Right cardiac atrium (tissue), 5 donors: Measurements from ENCODE around the gene MAP1B. TPM values are rescaled to one million over a fixed set of nuclear protein-coding genes. Genes with fewer than 3 reads are reported as not detected.
"Not testable (repeated sequence)": the region's sequence is repeated elsewhere in the genome, so short reads cannot be mapped to it uniquely, and the experiment has no call there.

Experiments used
- ATAC-seq, 2 donors: fragments of 200-7000 bp; cut with Tn5 transposase; one replicate each; pipeline versions ENCODE4 v1.8.0 to v1.9.1; 2020; ENCODE audit warnings: moderate library complexity in 2 of 2, mild to moderate bottlenecking in 1 of 2
- DNase-seq, 3 donors: peaks; one replicate each; pipeline ENCODE4 v3.0.0-alpha.2; 2020
- H3K27ac ChIP-seq: one replicate; pipeline ENCODE4 v1.5.1; 2013; ENCODE audit warnings: mild to moderate bottlenecking, low read length, control low read depth, moderate library complexity
- H3K27me3 ChIP-seq: one replicate; pipeline ENCODE4 v1.6.1; 2013; ENCODE audit not compliant: control insufficient read depth, insufficient read depth
- H3K4me1 ChIP-seq: one replicate; pipeline ENCODE4 v1.6.1; 2013; ENCODE audit warnings: low read length; ENCODE audit not compliant: control insufficient read depth, insufficient read depth
- H3K4me3 ChIP-seq: one replicate; pipeline ENCODE4 v1.5.1; 2013; ENCODE audit warnings: low read length, control low read depth
- H3K9me3 ChIP-seq: one replicate; pipeline ENCODE4 v1.6.1; 2013; ENCODE audit warnings: low read length; ENCODE audit not compliant: control insufficient read depth
- WGBS: extraction: QIAGEN DNeasy Blood & Tissue Kit; methylation state at CpG from one replicate; pipeline ENCODE4 v1.1.7; 2013; 5-methylcytosine and 5-hydroxymethylcytosine counted together
- intact Hi-C, 4 donors: fragments of 100-400 bp; cut with DNase I; formaldehyde crosslinking; loops; one replicate each; pipeline versions ENCODE4 v1.11.0 to v1.14.0; 2022 to 2023
- polyA plus RNA-seq: library from polyadenylated mRNA; stranded (reverse); fragments of 200-250 nt; gene quantifications from one replicate; pipeline ENCODE4 v1.2.3, GENCODE V29; 2013
- total RNA-seq, 4 donors: library from RNA; stranded (reverse); fragmentation: NEBNext Ultra II Directional; extraction: Animal tissue kit (Norgen Biotek cat#: 25700); gene quantifications; one replicate each; pipeline ENCODE4 v1.2.1, GENCODE V29; 2021
- donor health status: healthy with polysubstance abuse.
- donor health status: DM: no; HTN: yes; CAD: no.
- donor health status: DM: no; HTN: no; CAD: no.
- donor health status: DM: no; HTN: yes; CAD: no; lungs with severe emphysema.
- donor health status: DM: yes; HTN: yes; CAD: no.

The MAP1B gene
- total and polyA plus RNA-seq, 5 donors = 19.7 to 196 (median 94.9) TPM

DNA sequence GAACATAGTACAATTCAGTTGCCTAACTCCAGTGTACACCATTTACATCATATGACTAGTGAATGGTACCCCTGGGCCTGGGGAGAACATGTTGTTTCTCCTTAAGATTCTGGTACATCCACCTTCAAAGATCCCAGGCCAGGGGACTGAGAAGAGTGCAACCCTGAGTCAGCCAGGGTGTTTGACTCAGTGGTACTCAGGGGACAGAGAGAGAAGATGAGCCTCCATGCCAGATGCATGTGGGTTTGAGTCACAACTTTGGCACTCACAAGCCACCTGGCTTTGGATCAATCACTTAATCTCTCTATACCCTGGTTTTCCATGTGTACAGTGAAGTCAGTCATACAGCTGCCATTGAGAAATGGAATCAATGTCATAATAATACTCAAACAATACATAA lies 53.7 kb downstream of the MAP1B start:
- Histone ChIP-seq H3K27ac (no peak overlapping the region), H3K27me3 (no peaks in the 10 kb centered on the region), H3K4me1 (peaks cover 8% of the 10 kb centered on the region), H3K4me3 (no peak overlapping the region), H3K9me3 (no peaks in the 10 kb centered on the region)
- intact Hi-C loops = no loop called here
- ATAC-seq (no peak), DNase-seq (no peak)

DNA sequence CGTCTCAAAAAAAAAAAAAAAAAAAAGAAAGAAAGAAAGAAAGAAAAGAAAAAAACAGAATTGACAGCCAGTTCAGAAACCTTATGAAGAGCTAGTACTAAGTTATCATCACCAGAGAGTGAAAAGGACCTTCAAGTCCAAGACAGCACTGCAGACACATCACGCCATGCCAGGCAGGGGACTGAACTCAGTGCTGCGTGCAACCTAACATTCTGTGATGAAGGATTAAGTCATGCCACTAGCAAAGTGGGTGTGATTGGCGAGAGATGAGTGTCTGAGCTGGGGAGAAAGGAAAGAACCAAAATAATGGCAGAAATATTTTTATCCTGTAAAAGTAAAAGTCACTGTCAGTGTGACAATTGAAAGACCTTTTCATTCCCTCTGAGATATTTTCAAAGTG lies 54.7 kb downstream of the MAP1B start:
- no peaks in the 10 kb centered on the region for H3K9me3 ChIP-seq
- no peak for ATAC-seq
- intact Hi-C loops = no loop called here
- no peaks in the 10 kb centered on the region for H3K27me3 ChIP-seq
- no peak for DNase-seq
- peaks cover 11% of the 10 kb centered on the region for H3K4me1 ChIP-seq
- no peak overlapping the region for H3K27ac ChIP-seq
- H3K4me3 ChIP-seq = no peak overlapping the region
- 79% methylated on average over 4 of the region's 4 CpGs for WGBS

DNA sequence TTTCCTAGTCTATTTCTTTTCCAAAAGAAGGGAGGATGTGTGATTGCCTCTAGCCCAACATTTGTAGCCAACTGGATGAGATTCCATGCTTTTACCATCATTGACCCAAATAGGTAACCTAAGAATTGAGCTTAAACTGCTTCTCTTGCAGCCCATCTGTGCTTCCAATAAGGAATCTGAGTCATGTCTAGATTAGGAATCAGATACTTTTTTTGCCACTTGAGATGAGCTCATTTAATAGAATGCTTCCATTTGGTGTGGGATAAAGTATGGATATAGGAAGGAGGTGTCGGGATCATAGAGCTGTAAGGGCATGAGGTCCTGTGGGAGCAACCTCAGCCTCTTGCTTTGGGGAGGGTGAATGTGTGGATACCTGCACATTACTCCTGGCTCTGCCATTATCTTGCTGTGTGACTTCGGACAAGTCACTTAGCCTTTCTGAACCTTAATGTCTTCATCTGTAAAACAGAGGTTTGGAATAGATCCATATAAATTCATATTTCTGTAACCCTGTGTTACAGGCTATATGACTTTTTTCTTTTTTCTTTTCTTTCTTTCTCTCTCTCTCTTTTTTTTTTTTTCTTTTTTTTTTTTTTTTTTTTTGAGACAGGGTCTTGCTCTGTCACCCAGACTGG lies 56.2 kb downstream of the MAP1B start:
- Histone ChIP-seq H3K4me1 (peaks cover 11% of the 10 kb centered on the region), H3K4me3 (no peak overlapping the region), H3K27ac (no peak overlapping the region), H3K9me3 (no peaks in the 10 kb centered on the region), H3K27me3 (no peaks in the 10 kb centered on the region)
- ATAC-seq = no peak
- WGBS = 96% methylated on average over 2 of the region's 2 CpGs
- intact Hi-C loops = no loop called here
- no peak for DNase-seq

DNA sequence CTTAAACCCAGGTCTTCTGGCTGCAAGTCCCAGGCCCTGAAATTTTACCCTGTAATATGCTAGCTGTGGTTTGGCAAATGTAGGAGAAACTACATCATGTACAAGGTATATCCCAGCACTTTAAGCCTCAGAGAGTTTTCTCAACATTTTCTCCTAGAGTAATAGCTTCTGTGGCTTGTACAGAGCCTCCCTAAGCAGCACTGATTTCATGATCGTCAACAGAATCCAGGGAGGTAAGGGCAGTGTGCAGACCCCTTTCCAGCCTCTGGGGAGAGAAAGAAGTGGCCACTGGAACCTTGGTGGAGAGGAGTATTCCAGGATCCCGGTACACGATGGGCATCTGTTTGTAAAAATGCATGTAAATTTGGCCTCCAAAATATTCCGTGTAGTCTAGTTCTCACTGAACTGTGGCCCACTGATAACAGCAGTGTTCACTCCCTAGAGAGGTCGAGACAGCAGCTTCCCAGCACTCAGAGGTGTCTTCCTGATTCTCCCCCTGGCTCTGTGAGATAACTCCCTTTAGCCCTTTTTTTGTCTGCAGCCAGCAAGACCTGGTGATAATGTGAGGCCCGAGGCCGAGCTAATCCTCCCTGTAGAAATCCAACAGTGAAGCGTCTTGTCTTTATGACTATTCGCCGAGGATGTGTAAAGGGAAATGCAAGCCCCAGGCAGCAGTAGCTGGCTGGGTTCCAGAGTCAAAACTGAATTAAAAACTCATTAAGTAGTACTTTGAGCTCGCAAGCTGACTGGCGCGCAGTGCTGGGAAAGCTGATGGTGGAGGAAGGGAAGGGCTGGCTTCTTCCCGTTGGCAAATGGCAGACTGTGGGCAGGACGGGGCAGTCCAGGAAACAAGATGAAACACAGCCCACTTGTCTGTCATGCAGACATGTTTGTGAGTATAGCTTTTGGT lies 59.0 kb downstream of the MAP1B start:
- DNase-seq (peak; percentile 63 to 83 (median 82)), ATAC-seq (peak; percentile 85 to 89)
- intact Hi-C loops = no loop called here
- Histone ChIP-seq H3K4me1 (peaks cover 11% of the 10 kb centered on the region), H3K27ac (peak overlapping the region; percentile 75), H3K9me3 (no peaks in the 10 kb centered on the region), H3K27me3 (no peaks in the 10 kb centered on the region), H3K4me3 (peak overlapping the region; percentile 37)
- 8% methylated on average over 15 of the region's 15 CpGs for WGBS

DNA sequence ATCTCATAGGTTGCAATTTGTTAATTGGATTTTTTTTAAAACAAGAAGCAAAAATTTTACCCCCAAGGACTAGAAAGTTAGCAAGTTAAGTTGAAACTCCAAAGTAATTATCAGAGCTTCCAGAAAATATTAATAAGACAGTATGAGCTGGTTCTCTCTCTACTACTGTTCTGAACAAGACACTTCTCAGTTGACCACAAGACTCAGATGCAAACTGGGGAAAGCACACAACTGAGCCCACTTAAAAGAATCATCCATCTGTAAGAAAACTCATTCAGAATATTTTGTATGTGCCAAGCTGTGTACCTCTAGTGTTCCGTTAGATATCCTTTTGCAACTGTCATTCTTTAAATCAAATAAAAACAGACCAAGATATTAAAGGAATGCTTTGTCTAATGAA lies 60.0 kb downstream of the MAP1B start:
- WGBS = 70% methylated on average over 1 of the region's 1 CpG
- DNase-seq (no peak), ATAC-seq (no peak)
- Histone ChIP-seq H3K27me3 (no peaks in the 10 kb centered on the region), H3K9me3 (no peaks in the 10 kb centered on the region), H3K27ac (no peak overlapping the region), H3K4me3 (no peak overlapping the region), H3K4me1 (peaks cover 11% of the 10 kb centered on the region)
- intact Hi-C loops = no loop called here

DNA sequence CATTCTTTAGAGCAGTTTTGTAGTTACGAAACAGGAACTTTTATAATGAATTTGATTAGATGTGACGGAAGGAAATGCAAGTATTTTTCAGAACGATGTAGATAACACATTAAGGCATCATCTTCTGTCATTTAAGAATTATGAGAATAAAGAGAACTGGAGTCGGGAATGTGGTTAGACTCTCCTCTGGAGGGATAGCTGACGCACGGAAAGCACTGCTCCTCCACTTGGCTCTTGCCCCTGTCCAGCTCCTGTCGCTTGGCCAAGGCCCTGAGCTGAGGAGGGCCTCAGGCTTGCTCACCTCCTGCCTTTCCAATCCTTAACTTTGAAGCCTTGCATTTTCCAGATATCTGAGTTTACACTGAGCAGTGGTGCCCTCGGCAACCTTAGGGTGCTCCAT lies 60.5 kb downstream of the MAP1B start:
- H3K4me1 ChIP-seq = peaks cover 11% of the 10 kb centered on the region
- WGBS = 39% methylated on average over 8 of the region's 8 CpGs
- no peak overlapping the region for H3K4me3 ChIP-seq
- DNase-seq (peak; percentile 69 to 85 (median 75)), ATAC-seq (peak; percentile 73 to 85)
- intact Hi-C loops = no loop called here
- no peaks in the 10 kb centered on the region for H3K27me3 ChIP-seq
- no peaks in the 10 kb centered on the region for H3K9me3 ChIP-seq
- H3K27ac ChIP-seq = peak overlapping the region; percentile 66

DNA sequence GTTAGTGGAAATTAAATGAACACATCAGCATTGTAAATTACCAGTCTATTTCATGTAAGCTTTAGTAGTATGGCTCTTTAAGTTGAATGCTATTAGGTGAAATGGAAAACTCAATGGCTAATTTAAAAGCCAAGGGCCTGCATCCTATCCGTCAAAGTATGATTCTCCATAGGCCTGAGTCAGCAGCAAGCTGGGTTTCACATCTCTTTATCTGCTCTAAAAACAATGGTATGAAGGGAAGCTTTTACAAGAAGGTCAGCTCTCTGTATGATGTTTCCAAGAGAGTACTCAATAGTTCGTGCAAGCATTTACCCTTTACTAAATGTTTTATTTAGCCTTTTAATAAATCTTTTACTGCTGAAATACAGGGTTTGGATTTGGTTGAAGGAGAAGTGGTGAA lies 62.8 kb downstream of the MAP1B start:
- Histone ChIP-seq H3K27ac (no peak overlapping the region), H3K4me1 (peaks cover 7% of the 10 kb centered on the region), H3K27me3 (no peaks in the 10 kb centered on the region), H3K9me3 (no peaks in the 10 kb centered on the region), H3K4me3 (no peak overlapping the region)
- DNase-seq (no peak), ATAC-seq (no peak)
- WGBS = 68% methylated on average over 2 of the region's 2 CpGs
- intact Hi-C loops = no loop called here

DNA sequence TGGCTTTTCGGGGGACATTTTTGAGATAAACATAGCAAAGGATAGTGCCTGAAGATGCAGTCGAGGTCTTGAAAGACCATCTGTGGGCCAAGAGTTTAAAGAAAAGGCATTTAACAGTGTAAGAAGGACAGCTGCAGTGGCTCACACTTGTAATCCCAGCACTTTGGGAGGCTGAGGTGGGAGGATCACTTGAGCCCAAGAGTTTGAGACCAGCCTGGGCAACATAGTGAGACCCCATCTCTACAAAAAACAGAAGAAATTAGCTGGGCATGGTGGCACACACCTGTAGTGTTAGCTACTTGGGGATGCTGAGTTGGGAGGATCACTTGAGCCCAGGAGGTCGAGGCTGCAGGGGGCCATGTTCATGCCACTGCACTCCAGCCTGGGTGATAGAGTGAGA lies 63.9 kb downstream of the MAP1B start:
- H3K27ac ChIP-seq, H3K4me1 ChIP-seq, H3K27me3 ChIP-seq, H3K4me3 ChIP-seq, ATAC-seq, intact Hi-C loops, H3K9me3 ChIP-seq, DNase-seq: not testable (repeated sequence)
- WGBS = 92% methylated on average over 3 of the region's 3 CpGs

DNA sequence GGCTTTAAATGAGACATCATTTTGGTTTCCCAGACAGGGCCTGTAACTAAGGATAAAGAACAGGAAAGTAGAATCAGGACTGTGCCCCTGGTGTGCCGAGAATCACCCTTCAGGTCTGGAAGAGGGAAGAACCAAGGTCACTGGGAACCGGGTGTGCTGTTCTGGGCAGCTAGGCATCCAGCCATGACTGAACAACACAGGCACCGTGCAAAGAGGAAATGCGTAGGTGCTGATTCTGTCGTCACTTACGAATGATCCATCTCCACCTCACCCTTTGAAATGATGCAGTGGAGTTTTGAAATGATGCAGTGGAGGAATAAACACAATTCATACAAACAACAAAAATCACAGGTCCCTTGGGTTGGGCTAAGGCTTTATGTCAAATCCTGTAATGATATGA lies 64.4 kb downstream of the MAP1B start:
- DNase-seq = no peak
- 66% methylated on average over 6 of the region's 6 CpGs for WGBS

DNA sequence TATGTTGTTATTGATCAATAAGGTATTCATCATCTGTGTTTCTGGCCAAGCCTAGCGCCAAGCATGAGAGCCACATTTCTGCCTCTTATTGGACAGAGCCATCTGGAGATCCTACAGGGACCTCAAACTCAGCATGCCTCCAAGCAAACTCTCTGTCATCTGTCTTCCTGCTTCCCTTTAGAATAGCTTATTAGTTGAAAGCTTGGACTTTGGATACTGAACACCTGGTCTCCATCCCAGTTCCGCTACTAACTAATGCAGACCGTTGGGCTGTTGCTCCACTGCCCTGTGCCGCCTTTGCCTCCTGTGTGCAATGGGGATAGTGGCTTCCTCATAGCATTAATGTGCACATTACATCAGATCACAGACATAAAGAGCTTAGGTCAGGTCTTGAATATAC lies 65.5 kb downstream of the MAP1B start:
- ATAC-seq = no peak
- Histone ChIP-seq H3K4me1 (peaks cover 4% of the 10 kb centered on the region), H3K9me3 (no peaks in the 10 kb centered on the region), H3K27me3 (no peaks in the 10 kb centered on the region), H3K4me3 (no peak overlapping the region), H3K27ac (no peak overlapping the region)
- intact Hi-C loops = no loop called here
- no peak for DNase-seq
- 97% methylated on average over 4 of the region's 4 CpGs for WGBS

More for the DNA sequence above, 64.4 kb downstream of the MAP1B start:
- intact Hi-C loops = no loop called here
- Histone ChIP-seq H3K27me3 (no peaks in the 10 kb centered on the region), H3K4me1 (peaks cover 5% of the 10 kb centered on the region), H3K9me3 (no peaks in the 10 kb centered on the region), H3K27ac (peak overlapping the region; percentile 45), H3K4me3 (no peak overlapping the region)
- peak; percentile 53 to 77 for ATAC-seq

DNA sequence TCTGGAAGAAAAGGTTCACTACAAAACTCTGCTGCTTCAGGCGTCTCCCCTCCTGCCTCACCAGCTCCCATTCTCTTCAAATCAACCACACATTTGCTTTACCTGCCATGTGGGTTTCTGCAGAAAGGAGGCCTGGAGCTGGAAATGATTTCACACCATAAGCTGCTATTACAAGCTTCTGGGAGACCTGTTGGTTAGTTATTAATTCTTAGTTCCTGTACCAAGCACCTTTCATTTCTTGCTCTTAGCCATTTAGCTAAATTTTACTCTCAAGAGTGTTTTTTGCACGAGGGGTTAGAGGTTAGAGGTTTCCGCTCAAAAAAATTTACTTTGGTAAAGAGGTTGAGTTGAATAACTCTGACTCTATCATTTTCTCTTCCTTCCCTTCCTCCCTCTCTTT lies 70.3 kb downstream of the MAP1B start:
- peaks cover 2% of the 10 kb centered on the region for H3K4me1 ChIP-seq
- intact Hi-C loops = no loop called here
- no peaks in the 10 kb centered on the region for H3K27me3 ChIP-seq
- ATAC-seq = no peak
- DNase-seq = no peak
- no peak overlapping the region for H3K4me3 ChIP-seq
- no peaks in the 10 kb centered on the region for H3K9me3 ChIP-seq
- H3K27ac ChIP-seq = no peak overlapping the region
- WGBS = 92% methylated on average over 3 of the region's 3 CpGs
